ENCODE measurements around the gene TXNDC12.

DNA sequence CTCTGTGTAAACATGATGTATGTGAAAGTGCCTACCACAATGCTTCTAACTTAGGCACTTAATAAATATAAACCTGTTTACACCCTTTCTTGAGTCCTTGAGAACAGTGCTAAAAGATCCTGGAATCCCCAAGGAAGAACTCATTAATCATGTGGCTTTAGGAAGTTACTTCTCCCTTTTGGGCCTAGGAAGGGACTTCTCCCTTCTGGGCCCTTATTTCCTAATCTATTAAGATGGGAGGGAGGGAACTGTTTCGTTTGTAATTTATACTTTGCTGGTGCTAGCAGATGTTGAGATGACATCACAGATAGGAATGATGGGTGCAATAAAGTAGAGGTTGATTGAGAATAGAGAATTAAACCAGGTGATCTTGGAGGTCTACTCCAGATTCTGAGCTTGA lies 2.3 kb upstream of the TXNDC12 start:
- TF ChIP-seq POLR2A (IDR thresholded peaks at IDR 0.05) = no peak
- TF ChIP-seq, protein P1, sequence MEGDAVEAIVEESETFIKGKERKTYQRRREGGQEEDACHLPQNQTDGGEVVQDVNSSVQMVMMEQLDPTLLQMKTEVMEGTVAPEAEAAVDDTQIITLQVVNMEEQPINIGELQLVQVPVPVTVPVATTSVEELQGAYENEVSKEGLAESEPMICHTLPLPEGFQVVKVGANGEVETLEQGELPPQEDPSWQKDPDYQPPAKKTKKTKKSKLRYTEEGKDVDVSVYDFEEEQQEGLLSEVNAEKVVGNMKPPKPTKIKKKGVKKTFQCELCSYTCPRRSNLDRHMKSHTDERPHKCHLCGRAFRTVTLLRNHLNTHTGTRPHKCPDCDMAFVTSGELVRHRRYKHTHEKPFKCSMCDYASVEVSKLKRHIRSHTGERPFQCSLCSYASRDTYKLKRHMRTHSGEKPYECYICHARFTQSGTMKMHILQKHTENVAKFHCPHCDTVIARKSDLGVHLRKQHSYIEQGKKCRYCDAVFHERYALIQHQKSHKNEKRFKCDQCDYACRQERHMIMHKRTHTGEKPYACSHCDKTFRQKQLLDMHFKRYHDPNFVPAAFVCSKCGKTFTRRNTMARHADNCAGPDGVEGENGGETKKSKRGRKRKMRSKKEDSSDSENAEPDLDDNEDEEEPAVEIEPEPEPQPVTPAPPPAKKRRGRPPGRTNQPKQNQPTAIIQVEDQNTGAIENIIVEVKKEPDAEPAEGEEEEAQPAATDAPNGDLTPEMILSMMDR (IDR thresholded peaks at IDR 0.05) = no peak
- no peak for TF ChIP-seq POLR2AphosphoS5 (IDR thresholded peaks at IDR 0.05)
